K562 (cell line): ENCODE data around the gene MRPL10. TPM values are rescaled to one million over a fixed set of nuclear protein-coding genes. Genes with fewer than 3 reads are reported as not detected.

Experiments used
- ATF7 ChIP-seq: fragments of 450-650 bp; IDR thresholded peaks from 2 replicates; pipeline ENCODE4 v1.7.1; 2014; ENCODE audit warnings: mild to moderate bottlenecking, moderate library complexity
- CBX3 ChIP-seq, 2 experiments: IDR thresholded peaks; 1 replicate in 1 of 2; 2 replicates in 1 of 2; pipeline ENCODE4 v1.6.1; 2012; ENCODE audit warnings: inconsistent platforms in 2 of 2, low read length in 2 of 2, borderline replicate concordance in 1 of 2, control low read depth in 1 of 2
- DPF2 ChIP-seq: fragments of 450-650 bp; IDR thresholded peaks from 2 replicates; pipeline ENCODE4 v1.6.1; 2016
- ELF2 ChIP-seq: fragments of 250-450 bp; sonication (Bioruptor Pico); IDR thresholded peaks from 2 replicates; pipeline ENCODE4 v1.5.0; 2021; ENCODE audit warnings: mild to moderate bottlenecking
- GTF2E2 ChIP-seq: fragments of 200-800 bp; sonication (Bioruptor generic); IDR thresholded peaks from 2 replicates; pipeline ENCODE4 v1.6.1; 2016; ENCODE audit warnings: missing genetic modification characterization, missing compliant biosample characterization
- KLF6 ChIP-seq: fragments of 250-450 bp; sonication (Bioruptor Pico); IDR thresholded peaks from 2 replicates; pipeline ENCODE4 v1.4.0; 2020; ENCODE audit warnings: mild to moderate bottlenecking, moderate library complexity, borderline replicate concordance
- MTA3 ChIP-seq: fragments of 450-650 bp; formaldehyde crosslinking; IDR thresholded peaks from 2 replicates; pipeline ENCODE4 v1.6.1; 2017; ENCODE audit warnings: mild to moderate bottlenecking, borderline replicate concordance
- NR2F6 ChIP-seq: fragments of 450-650 bp; formaldehyde crosslinking; IDR thresholded peaks from 2 replicates; pipeline ENCODE4 v1.4.0; 2020; ENCODE audit warnings: mild to moderate bottlenecking
- PHF20 ChIP-seq: fragments of 450-650 bp; IDR thresholded peaks from 2 replicates; pipeline ENCODE4 v1.6.1; 2018; ENCODE audit not compliant: partially characterized antibody
- PHF8 ChIP-seq: fragments of 200-600 bp; sonication (generic); IDR thresholded peaks from 2 replicates; pipeline ENCODE4 v1.6.1; 2012; ENCODE audit warnings: mixed run types, mild to moderate bottlenecking, inconsistent platforms, low read length, moderate library complexity, borderline replicate concordance
- RAD21 ChIP-seq, 2 experiments: fragments of 250-450 bp in 1 of 2; fragments of 450-650 bp in 1 of 2; sonication (Bioruptor Pico) in 1 of 2; formaldehyde crosslinking in 1 of 2; IDR thresholded peaks in 1 of 2; conservative IDR thresholded peaks in 1 of 2; 2 replicates each; pipeline versions ENCODE4 v1.4.0 to v1.8.0; 2020 to 2022; ENCODE audit warnings: mild to moderate bottlenecking in 2 of 2, moderate library complexity in 1 of 2
- RB1 ChIP-seq: fragments of 450-650 bp; IDR thresholded peaks from 2 replicates; pipeline ENCODE4 v1.6.1; 2017; ENCODE audit warnings: low read depth, mild to moderate bottlenecking
- SNRNP70 ChIP-seq: fragments of 200-400 bp; formaldehyde crosslinking; optimal IDR thresholded peaks from 2 replicates; pipeline ENCODE3; 2017; ENCODE audit warnings: low read depth, low read length
- SP1 ChIP-seq: sonication (generic); formaldehyde crosslinking; IDR thresholded peaks from 2 replicates; pipeline ENCODE4 v1.8.1; 2022; ENCODE audit warnings: mild to moderate bottlenecking, missing genetic modification reagents
- TAF1 ChIP-seq: IDR thresholded peaks from 2 replicates; pipeline ENCODE4 v1.6.1; 2011; ENCODE audit warnings: mild to moderate bottlenecking, low read length, moderate library complexity; ENCODE audit not compliant: insufficient read depth, control insufficient read depth, severe bottlenecking; ENCODE audit errors: extremely low read depth
- ZBTB17 ChIP-seq: fragments of 450-650 bp; formaldehyde crosslinking; IDR thresholded peaks from 2 replicates; pipeline ENCODE4 v1.4.0; 2020; ENCODE audit warnings: mild to moderate bottlenecking
- ZFX ChIP-seq: sonication (generic); formaldehyde crosslinking; IDR thresholded peaks from 2 replicates; pipeline ENCODE4 v1.8.0; 2022; ENCODE audit warnings: mild to moderate bottlenecking, missing genetic modification reagents, moderate library complexity
- ZNF175 ChIP-seq: fragments of 200-800 bp; sonication (Bioruptor generic); IDR thresholded peaks from 2 replicates; pipeline ENCODE4 v1.6.1; 2016; ENCODE audit warnings: low read depth, mild to moderate bottlenecking, missing genetic modification characterization, missing compliant biosample characterization
- ZNF3 ChIP-seq: fragments of 250-450 bp; sonication (Bioruptor Pico); IDR thresholded peaks from 2 replicates; pipeline ENCODE4 v1.5.0; 2021; ENCODE audit warnings: mild to moderate bottlenecking, moderate library complexity
- ZNF445 ChIP-seq: fragments of 250-450 bp; sonication (Bioruptor Pico); IDR thresholded peaks from 2 replicates; pipeline ENCODE4 v1.4.0; 2020; ENCODE audit warnings: low read depth, mild to moderate bottlenecking, moderate library complexity
- ZNF766 ChIP-seq: fragments of 200-800 bp; sonication (Bioruptor generic); conservative IDR thresholded peaks from 2 replicates; pipeline ENCODE4 v1.6.1; 2016; ENCODE audit warnings: missing genetic modification characterization, missing compliant biosample characterization
- ZSCAN32 ChIP-seq: fragments of 450-650 bp; formaldehyde crosslinking; IDR thresholded peaks from 2 replicates; pipeline ENCODE4 v1.4.0; 2020; ENCODE audit warnings: mild to moderate bottlenecking, moderate library complexity
- polyA plus RNA-seq, 8 experiments: library from polyadenylated mRNA; depleted of rRNA in 4 of 8; stranded (reverse) in 5 of 8; unstranded in 3 of 8; fragments of >200 nt; fragmentation: Nextera tagmentation in 2 of 8; fragmentation: Illumina TruSeq in 1 of 8; extraction: Ambion mirVana in 2 of 8; extraction: Trizol in 1 of 8; gene quantifications; 2 replicates each; pipeline versions ENCODE4 v1.2.1 to v1.2.3, GENCODE V29; 2011 to 2014; ENCODE audit warnings: inconsistent platforms in 1 of 8, missing spikeins in 1 of 8
- total RNA-seq, 7 experiments: library from RNA; depleted of rRNA in 6 of 7; stranded (reverse); fragments of >200 nt in 6 of 7; fragmentation: Illumina TruSeq in 2 of 7; extraction: Trizol in 2 of 7; gene quantifications; 2 replicates each; pipeline versions ENCODE4 v1.2.1 to v1.2.3, GENCODE V29; 2011 to 2021; ENCODE audit warnings: low replicate concordance in 1 of 7
- TF ChIP-seq, protein P1 (sequence below), 2 experiments: IDR thresholded peaks; 2 replicates each; pipeline ENCODE4 v1.6.1; 2011; ENCODE audit warnings: borderline replicate concordance in 1 of 2, control low read depth in 1 of 2, low read depth in 1 of 2, low read length in 1 of 2, mild to moderate bottlenecking in 1 of 2, mixed read lengths in 1 of 2, moderate library complexity in 1 of 2; ENCODE audit not compliant: insufficient read depth in 1 of 2, insufficient read length in 1 of 2, poor library complexity in 1 of 2, severe bottlenecking in 1 of 2; ENCODE audit errors: extremely low read depth in 1 of 2
- TF ChIP-seq, protein P2 (sequence below): fragments of 450-650 bp; IDR thresholded peaks from 2 replicates; pipeline ENCODE4 v1.7.1; 2018; ENCODE audit warnings: mild to moderate bottlenecking, low read depth; ENCODE audit not compliant: partially characterized antibody

The MRPL10 gene
- total and polyA plus RNA-seq, 9 of the 15 experiments (the other 6 are each of a cell fraction or from before 2014, with no cell fraction given) = 27.8 to 105 (median 67.3) TPM

DNA sequence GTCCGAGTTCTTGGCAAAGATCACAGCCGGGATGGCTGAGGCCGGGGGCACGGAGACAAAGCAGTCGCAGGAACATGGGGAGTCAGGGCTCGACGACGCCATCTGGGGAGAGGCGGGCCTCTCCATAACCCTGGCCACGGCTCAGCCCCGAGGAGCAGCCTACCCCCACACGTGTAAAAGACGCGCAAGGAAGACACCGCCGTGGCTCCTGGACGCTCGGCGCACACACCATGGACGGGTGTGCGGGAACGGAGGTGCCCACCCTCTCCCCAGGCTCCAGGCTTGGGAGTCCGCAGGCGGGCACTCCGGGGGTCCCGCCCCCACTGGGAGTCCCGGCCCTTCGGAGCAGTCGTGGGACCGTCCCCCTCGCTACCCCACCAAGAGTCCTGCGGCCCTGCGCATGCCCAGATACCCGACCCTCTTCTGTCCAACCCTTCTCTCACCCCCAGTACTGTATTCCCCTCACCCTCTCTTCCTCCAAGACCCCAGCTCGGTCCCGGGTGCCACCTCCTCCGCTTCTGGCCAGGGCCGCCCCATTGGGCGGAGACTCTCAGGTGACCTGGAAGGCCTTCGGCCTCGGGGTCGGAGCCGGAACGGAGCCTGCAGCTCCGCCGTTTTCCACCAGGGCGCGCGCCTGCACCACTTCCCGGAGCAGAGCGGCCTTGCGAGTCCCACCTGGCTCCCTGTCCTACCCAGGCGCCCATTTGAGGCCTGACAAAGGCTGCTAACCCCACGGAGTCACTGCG is 9.6 kb upstream of the MRPL10 start, which contains the start of gene SCRN2 (continued):
- TF ChIP-seq NR2F6 (CRISPR knock-in tag) = no peak
- no peak for TF ChIP-seq ZNF3 (CRISPR knock-in tag)
- TF ChIP-seq ZNF766 (CRISPR knock-in tag) = 0 out of 2 replicates have a peak, but pooled peaks have one; percentile 46
- peak; percentile 58; the same call in 1 of the 2 replicates for TF ChIP-seq MTA3
- TF ChIP-seq TAF1 = peak; percentile 30
- TF ChIP-seq ZNF175 (CRISPR knock-in tag) = 0 out of 2 replicates have a peak, but pooled peaks have one; percentile 76
- TF ChIP-seq GTF2E2 (tag) = 0 out of 2 replicates have a peak, but pooled peaks have one; percentile 36
- TF ChIP-seq, protein P1, sequence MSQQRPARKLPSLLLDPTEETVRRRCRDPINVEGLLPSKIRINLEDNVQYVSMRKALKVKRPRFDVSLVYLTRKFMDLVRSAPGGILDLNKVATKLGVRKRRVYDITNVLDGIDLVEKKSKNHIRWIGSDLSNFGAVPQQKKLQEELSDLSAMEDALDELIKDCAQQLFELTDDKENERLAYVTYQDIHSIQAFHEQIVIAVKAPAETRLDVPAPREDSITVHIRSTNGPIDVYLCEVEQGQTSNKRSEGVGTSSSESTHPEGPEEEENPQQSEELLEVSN (IDR thresholded peaks at IDR 0.05; ENCODE audit: borderline replicate concordance in 1 of 2, extremely low read depth in 1 of 2, insufficient read depth in 1 of 2, insufficient read length in 1 of 2, low read depth in 1 of 2, low read length in 1 of 2, poor library complexity in 1 of 2, severe bottlenecking in 1 of 2) = peak; percentile 53 to 65
- peak; percentile 48; the same call in 1 of the 2 replicates for TF ChIP-seq ATF7
- TF ChIP-seq ELF2 = 0 out of 2 replicates have a peak, but pooled peaks have one; percentile 17
- TF ChIP-seq KLF6 (CRISPR knock-in tag) = no peak
- peak; percentile 29; the same call in 1 of the 2 replicates for TF ChIP-seq DPF2
- no peak for TF ChIP-seq ZNF445 (CRISPR knock-in tag)
- TF ChIP-seq, protein P2, sequence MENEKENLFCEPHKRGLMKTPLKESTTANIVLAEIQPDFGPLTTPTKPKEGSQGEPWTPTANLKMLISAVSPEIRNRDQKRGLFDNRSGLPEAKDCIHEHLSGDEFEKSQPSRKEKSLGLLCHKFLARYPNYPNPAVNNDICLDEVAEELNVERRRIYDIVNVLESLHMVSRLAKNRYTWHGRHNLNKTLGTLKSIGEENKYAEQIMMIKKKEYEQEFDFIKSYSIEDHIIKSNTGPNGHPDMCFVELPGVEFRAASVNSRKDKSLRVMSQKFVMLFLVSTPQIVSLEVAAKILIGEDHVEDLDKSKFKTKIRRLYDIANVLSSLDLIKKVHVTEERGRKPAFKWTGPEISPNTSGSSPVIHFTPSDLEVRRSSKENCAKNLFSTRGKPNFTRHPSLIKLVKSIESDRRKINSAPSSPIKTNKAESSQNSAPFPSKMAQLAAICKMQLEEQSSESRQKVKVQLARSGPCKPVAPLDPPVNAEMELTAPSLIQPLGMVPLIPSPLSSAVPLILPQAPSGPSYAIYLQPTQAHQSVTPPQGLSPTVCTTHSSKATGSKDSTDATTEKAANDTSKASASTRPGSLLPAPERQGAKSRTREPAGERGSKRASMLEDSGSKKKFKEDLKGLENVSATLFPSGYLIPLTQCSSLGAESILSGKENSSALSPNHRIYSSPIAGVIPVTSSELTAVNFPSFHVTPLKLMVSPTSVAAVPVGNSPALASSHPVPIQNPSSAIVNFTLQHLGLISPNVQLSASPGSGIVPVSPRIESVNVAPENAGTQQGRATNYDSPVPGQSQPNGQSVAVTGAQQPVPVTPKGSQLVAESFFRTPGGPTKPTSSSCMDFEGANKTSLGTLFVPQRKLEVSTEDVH = no peak
- TF ChIP-seq RB1 = peak; percentile 77
- 0 out of 2 replicates have a peak, but pooled peaks have one; percentile 13 for TF ChIP-seq ZBTB17 (CRISPR knock-in tag)
- peak; percentile 31 for TF ChIP-seq PHF20
- no peak for TF ChIP-seq ZSCAN32
- peak; percentile 72 for TF ChIP-seq SP1 (CRISPR knock-in tag)
- TF ChIP-seq PHF8 = peak; percentile 86; the same call in 1 of the 2 replicates
- peak; percentile 99 for TF ChIP-seq RAD21 (CRISPR knock-in tag; conservative IDR thresholded peaks at IDR 0.05 in 1 of 2, IDR thresholded peaks at IDR 0.05 in 1 of 2)
- no peak for TF ChIP-seq SNRNP70
- peak in 1 of 2 experiments; percentile 72; a peak in 1 of 3 replicates for TF ChIP-seq CBX3 (IDR thresholded peaks at IDR 0.05; ENCODE audit: borderline replicate concordance in 1 of 2, low read length in 2 of 2)
- peak; percentile 97 for TF ChIP-seq ZFX (CRISPR knock-in tag)
